H1 (cell line): ENCODE results near the gene RAB40C. TPM values are rescaled to one million over a fixed set of nuclear protein-coding genes. Genes with fewer than 3 reads are reported as not detected.

Experiments
- BACH1 ChIP-seq: IDR thresholded peaks from 2 replicates; pipeline ENCODE4 v1.6.1; 2012; ENCODE audit warnings: low read length, improper control_type of control experiment
- CBX8 ChIP-seq: fragments of 300-800, 300-1000 bp; sonication (generic); IDR thresholded peaks from 2 replicates; pipeline ENCODE4 v1.7.1; 2016; ENCODE audit warnings: low read depth, low read length, borderline replicate concordance
- CREB1 ChIP-seq: IDR thresholded peaks from 2 replicates; pipeline ENCODE4 v1.6.1; 2012; ENCODE audit warnings: inconsistent platforms
- CTCF ChIP-seq, 3 experiments: IDR thresholded peaks; 1 replicate in 2 of 3; 2 replicates in 1 of 3; pipeline versions ENCODE4 v1.5.1 to v1.6.1; 2011; ENCODE audit warnings: low read length in 3 of 3, mild to moderate bottlenecking in 3 of 3, inconsistent platforms in 2 of 3, low read depth in 1 of 3, moderate library complexity in 1 of 3; ENCODE audit not compliant: insufficient read depth in 1 of 3; ENCODE audit errors: control extremely low read depth in 1 of 3
- E2F6 ChIP-seq: IDR thresholded peaks from 2 replicates; pipeline ENCODE4 v1.6.1; 2012; ENCODE audit warnings: inconsistent platforms
- EGR1 ChIP-seq: IDR thresholded peaks from 2 replicates; pipeline ENCODE4 v1.6.1; 2011; ENCODE audit warnings: low read depth, low read length, borderline replicate concordance
- JUN ChIP-seq: IDR thresholded peaks from 2 replicates; pipeline ENCODE4 v1.6.1; 2011; ENCODE audit warnings: low read depth, mild to moderate bottlenecking, improper control_type of control experiment, low read length
- KDM1A ChIP-seq: fragments of 200-600, 300-600 bp; sonication (generic); IDR thresholded peaks from 2 replicates; pipeline ENCODE4 v1.7.1; 2016; ENCODE audit warnings: mild to moderate bottlenecking, low read length, borderline replicate concordance
- KDM5A ChIP-seq: fragments of 200-600 bp; IDR thresholded peaks from 2 replicates; pipeline ENCODE4 v1.7.1; 2012; ENCODE audit warnings: mild to moderate bottlenecking, low read length, inconsistent platforms, mixed read lengths
- MAFK ChIP-seq: IDR thresholded peaks from 2 replicates; pipeline ENCODE4 v1.6.1; 2012; ENCODE audit warnings: low read depth, mild to moderate bottlenecking, improper control_type of control experiment, low read length
- NANOG ChIP-seq: IDR thresholded peaks from 2 replicates; pipeline ENCODE4 v1.6.1; 2011; ENCODE audit warnings: low read length, low read depth, mild to moderate bottlenecking, inconsistent platforms; ENCODE audit not compliant: insufficient read depth, poor library complexity, severe bottlenecking
- PHF8 ChIP-seq: fragments of 200-600 bp; sonication (generic); conservative IDR thresholded peaks from 2 replicates; pipeline ENCODE4 v1.7.1; 2012; ENCODE audit warnings: low read depth, mild to moderate bottlenecking, inconsistent platforms, low read length, moderate library complexity
- POLR2AphosphoS5 ChIP-seq: IDR thresholded peaks from 2 replicates; pipeline ENCODE4 v1.6.1; 2011; ENCODE audit warnings: low read depth, low read length
- RAD21 ChIP-seq, 2 experiments: IDR thresholded peaks in 1 of 2; conservative IDR thresholded peaks in 1 of 2; 2 replicates each; pipeline ENCODE4 v1.6.1; 2011; ENCODE audit warnings: low read depth in 2 of 2, low read length in 2 of 2, improper control_type of control experiment in 1 of 2, inconsistent platforms in 1 of 2, mild to moderate bottlenecking in 1 of 2, moderate library complexity in 1 of 2
- RBBP5 ChIP-seq: IDR thresholded peaks from 2 replicates; pipeline ENCODE4 v1.7.1; 2012; ENCODE audit warnings: low read depth, mild to moderate bottlenecking, inconsistent platforms, low read length, moderate library complexity, borderline replicate concordance
- SIRT6 ChIP-seq: IDR thresholded peaks from one replicate; pipeline ENCODE4 v1.7.1; 2012; ENCODE audit warnings: low read length, inconsistent platforms
- SIX5 ChIP-seq: IDR thresholded peaks from 2 replicates; pipeline ENCODE4 v1.6.1; 2011; ENCODE audit warnings: mild to moderate bottlenecking, low read depth, low read length
- SP1 ChIP-seq: IDR thresholded peaks from 2 replicates; pipeline ENCODE4 v1.6.1; 2011; ENCODE audit warnings: low read depth, low read length
- SP2 ChIP-seq: IDR thresholded peaks from 2 replicates; pipeline ENCODE4 v1.6.1; 2012; ENCODE audit warnings: mild to moderate bottlenecking, low read length, inconsistent platforms
- TEAD4 ChIP-seq: IDR thresholded peaks from 2 replicates; pipeline ENCODE4 v1.6.1; 2012; ENCODE audit warnings: low read depth, low read length, inconsistent platforms, mixed read lengths
- YY1 ChIP-seq: IDR thresholded peaks from 2 replicates; pipeline ENCODE4 v1.6.1; 2011; ENCODE audit warnings: low read depth, mild to moderate bottlenecking, low read length
- polyA plus RNA-seq, 7 experiments: library from polyadenylated mRNA; depleted of rRNA in 3 of 7; stranded (reverse) in 5 of 7; unstranded in 2 of 7; fragments of >200 nt in 5 of 7; fragments of 200-250 nt in 2 of 7; gene quantifications; 1 replicate in 5 of 7; 2 replicates in 1 of 7; 4 replicates in 1 of 7; pipeline versions ENCODE4 v1.2.1 to v1.2.3, GENCODE V29; 2011 to 2013; ENCODE audit warnings: missing spikeins in 2 of 7, mixed read lengths in 2 of 7
- total RNA-seq: library from RNA; stranded (reverse); fragmentation: NEBNext Ultra II Directional; extraction: Animal tissue kit (Norgen Biotek cat#: 25700); gene quantifications from 2 replicates; pipeline ENCODE4 v1.2.1, GENCODE V29; 2021
- TF ChIP-seq, protein P1 (sequence below): IDR thresholded peaks from 2 replicates; pipeline ENCODE4 v1.6.1; 2012; ENCODE audit warnings: inconsistent platforms

RAB40C gene
- total and polyA plus RNA-seq, 2 of the 8 experiments (the other 6 are each of a cell fraction or from before 2014, with no cell fraction given), result 13.9 to 15.6 TPM

GRCh38 chr16:642189-643049, 52.6 kb downstream of the RAB40C start (continued):
- TF ChIP-seq CREB1 (no peak), E2F6 (no peak; the same call in 1 of the 2 replicates), RBBP5 (no peak), MAFK (no peak), EGR1 (no peak), RAD21 (IDR thresholded peaks at IDR 0.05 in 1 of 2, conservative IDR thresholded peaks at IDR 0.05 in 1 of 2; ENCODE audit: low read depth in 2 of 2, low read length in 2 of 2) (no peak), CBX8 (no peak), TEAD4 (no peak), KDM1A (no peak), SIRT6 (no peak), BACH1 (no peak), POLR2AphosphoS5 (no peak), NANOG (no peak), SP1 (no peak), PHF8 (0 out of 2 replicates have a peak, but pooled peaks have one; percentile 5), JUN (no peak), SP2 (no peak), KDM5A (no peak), YY1 (no peak), CTCF (IDR thresholded peaks at IDR 0.05; ENCODE audit: control extremely low read depth in 1 of 3, insufficient read depth in 1 of 3, low read depth in 1 of 3, low read length in 3 of 3) (no peak), SIX5 (no peak)
- TF ChIP-seq, protein P1, sequence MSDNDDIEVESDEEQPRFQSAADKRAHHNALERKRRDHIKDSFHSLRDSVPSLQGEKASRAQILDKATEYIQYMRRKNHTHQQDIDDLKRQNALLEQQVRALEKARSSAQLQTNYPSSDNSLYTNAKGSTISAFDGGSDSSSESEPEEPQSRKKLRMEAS, result peak; percentile 90
